Muscle of arm (tissue), 12 donors: Measurements from ENCODE around the gene ZDHHC14. TPM values are rescaled to one million over a fixed set of nuclear protein-coding genes. Genes with fewer than 3 reads are reported as not detected.

ENCODE experiments used
- DNase-seq: peaks from one replicate; pipeline ENCODE4 v3.0.0-alpha.2; 2013
- polyA plus RNA-seq, 12 donors: library from polyadenylated mRNA; unstranded; fragments of 120-200 nt; gene quantifications; one replicate each; pipeline ENCODE4 v1.2.1, GENCODE V29; 2013; ENCODE audit not compliant: insufficient read length in 12 of 12

Gene ZDHHC14
- polyA plus RNA-seq, 12 donors, result 3.9 to 12.8 (median 6.6) TPM; not detected in 1

- no peak for DNase-seq
These were observed 261.7 kb downstream of the ZDHHC14 start for GRCh38 chr6:157642736-157643135.

- no peak for DNase-seq
These were observed 263.2 kb downstream of the ZDHHC14 start for GRCh38 chr6:157644043-157644810.

GRCh38 chr6:157645201-157645795 lies 264.3 kb downstream of the ZDHHC14 start:
- no peak for DNase-seq

- no peak for DNase-seq
These were observed 265.0 kb downstream of the ZDHHC14 start for GRCh38 chr6:157646012-157646411.

GRCh38 chr6:157647261-157647915 lies 266.4 kb downstream of the ZDHHC14 start:
- no peak for DNase-seq

GRCh38 chr6:157648561-157648960 lies 267.6 kb downstream of the ZDHHC14 start:
- no peak for DNase-seq

- no peak for DNase-seq
These were observed 268.6 kb downstream of the ZDHHC14 start for GRCh38 chr6:157649311-157650260.

- peak; percentile 85 for DNase-seq
These were observed 269.3 kb downstream of the ZDHHC14 start for GRCh38 chr6:157650261-157650640.

- DNase-seq, result no peak
These were observed 269.8 kb downstream of the ZDHHC14 start for GRCh38 chr6:157650801-157651200.

- DNase-seq, result no peak
These were observed 270.9 kb downstream of the ZDHHC14 start for GRCh38 chr6:157651731-157652490.

GRCh38 chr6:157652601-157653363 lies 271.8 kb downstream of the ZDHHC14 start:
- DNase-seq, result no peak

- DNase-seq, result no peak
These were observed 272.5 kb downstream of the ZDHHC14 start for GRCh38 chr6:157653521-157653920.

- no peak for DNase-seq
These were observed 274.1 kb downstream of the ZDHHC14 start for GRCh38 chr6:157655139-157655538.

GRCh38 chr6:157656437-157656997 lies 275.5 kb downstream of the ZDHHC14 start:
- no peak for DNase-seq

GRCh38 chr6:157657754-157658153 lies 276.8 kb downstream of the ZDHHC14 start:
- no peak for DNase-seq

- DNase-seq, result no peak
These were observed 277.3 kb downstream of the ZDHHC14 start for GRCh38 chr6:157658301-157658700.

- no peak for DNase-seq
These were observed 278.7 kb downstream of the ZDHHC14 start for GRCh38 chr6:157659536-157660271.

- no peak for DNase-seq
These were observed 279.4 kb downstream of the ZDHHC14 start for GRCh38 chr6:157660414-157660813.

GRCh38 chr6:157661652-157662051 lies 280.7 kb downstream of the ZDHHC14 start:
- no peak for DNase-seq
